ENCODE data around the gene METAP1D.
A peak's percentile ranks its signal among the peaks of the same experiment; 100 is the strongest.

Gene METAP1D

DNA sequence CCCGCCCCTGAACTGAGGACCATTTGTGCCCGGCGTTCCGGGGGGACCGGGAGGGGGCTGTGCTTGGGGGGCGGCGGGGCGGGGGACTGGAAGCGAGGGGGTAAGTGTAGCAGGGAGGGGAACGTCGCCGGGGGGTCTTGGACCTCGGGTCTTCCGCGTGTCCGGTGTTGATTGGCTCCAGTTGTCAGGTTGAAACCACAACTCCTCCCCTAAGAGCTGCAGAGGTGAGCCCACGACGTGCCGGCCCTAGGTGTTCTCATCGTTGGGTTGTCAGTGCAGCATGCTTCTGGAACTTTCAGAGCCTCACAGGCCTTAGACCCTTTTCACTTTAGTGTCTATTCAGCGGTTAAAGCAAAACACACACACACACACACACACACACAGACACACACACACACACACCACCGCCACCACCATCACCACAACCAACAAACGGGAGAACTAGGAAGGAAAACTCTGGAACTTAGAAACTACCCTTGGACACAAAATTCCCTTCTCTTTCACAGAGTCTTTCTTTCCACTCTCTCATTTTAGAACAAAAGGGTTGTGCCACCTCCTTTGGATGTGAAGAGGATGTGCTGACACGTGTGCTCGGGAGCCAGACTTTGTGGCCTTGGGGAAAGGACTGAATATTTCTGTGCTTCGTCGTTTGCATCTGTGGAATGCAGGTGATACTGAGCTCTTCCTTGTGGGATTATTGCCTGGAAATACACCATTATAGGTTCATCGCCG lies 109.7 kb downstream of the METAP1D start:
- TF ChIP-seq TAF1 (IDR thresholded peaks at IDR 0.05; ENCODE audit: low read depth) (no peak), FOXM1 (IDR thresholded peaks at IDR 0.05; ENCODE audit: borderline replicate concordance, low read depth) (no peak), TCF12 (IDR thresholded peaks at IDR 0.05; ENCODE audit: low read depth) (no peak), EGR1 (IDR thresholded peaks at IDR 0.05) (no peak), EP300 (IDR thresholded peaks at IDR 0.05; ENCODE audit: borderline replicate concordance) (no peak), YY1 (IDR thresholded peaks at IDR 0.05; ENCODE audit: low read depth) (no peak), NFIC (IDR thresholded peaks at IDR 0.05) (no peak), ZBTB7A (IDR thresholded peaks at IDR 0.05; ENCODE audit: low read depth) (no peak)
- TF ChIP-seq, protein P1, sequence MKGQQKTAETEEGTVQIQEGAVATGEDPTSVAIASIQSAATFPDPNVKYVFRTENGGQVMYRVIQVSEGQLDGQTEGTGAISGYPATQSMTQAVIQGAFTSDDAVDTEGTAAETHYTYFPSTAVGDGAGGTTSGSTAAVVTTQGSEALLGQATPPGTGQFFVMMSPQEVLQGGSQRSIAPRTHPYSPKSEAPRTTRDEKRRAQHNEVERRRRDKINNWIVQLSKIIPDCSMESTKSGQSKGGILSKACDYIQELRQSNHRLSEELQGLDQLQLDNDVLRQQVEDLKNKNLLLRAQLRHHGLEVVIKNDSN (IDR thresholded peaks at IDR 0.05), result no peak

DNA sequence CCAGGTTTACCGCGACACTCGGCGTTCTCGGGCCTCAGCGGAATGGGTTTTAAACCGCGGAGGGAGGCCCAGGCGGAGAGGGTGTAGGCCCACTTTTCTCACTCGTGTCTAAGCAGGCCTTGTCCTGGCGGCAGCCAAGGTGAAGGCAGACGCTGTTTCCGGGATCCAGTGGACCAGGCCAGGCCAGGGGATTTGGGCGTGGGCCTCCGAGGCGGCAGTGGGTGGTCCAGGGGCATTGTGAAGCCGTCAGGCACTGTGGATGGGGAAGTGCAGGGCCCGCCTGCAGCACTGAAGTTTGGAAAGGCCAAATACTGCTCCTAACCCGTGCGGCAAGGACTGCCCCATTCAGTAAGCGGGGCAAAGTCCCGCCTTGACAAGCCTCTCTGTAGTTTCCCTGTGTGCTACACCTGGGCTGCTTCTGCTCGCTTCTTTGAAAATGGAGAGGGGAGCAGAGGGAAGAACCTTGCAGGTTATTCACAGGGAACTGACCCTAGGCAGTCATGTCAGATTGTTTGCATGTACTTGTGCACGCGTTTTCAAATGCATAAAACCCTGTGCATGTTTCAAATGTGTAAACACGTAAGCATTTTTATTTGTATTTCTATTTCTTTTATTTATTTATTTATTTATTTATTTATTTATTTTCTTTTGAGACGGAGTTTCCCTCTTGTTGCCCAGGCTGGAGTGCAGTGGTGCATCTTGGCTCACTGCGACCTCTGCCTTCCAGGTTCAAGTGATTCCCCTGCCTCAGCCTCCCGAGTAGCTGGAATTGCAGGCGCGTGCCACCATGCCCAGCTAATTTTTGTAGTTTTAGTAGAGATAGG lies 110.4 kb downstream of the METAP1D start:
- TF ChIP-seq RAD21 (IDR thresholded peaks at IDR 0.05; ENCODE audit: low read depth) (no peak), FOXM1 (IDR thresholded peaks at IDR 0.05; ENCODE audit: borderline replicate concordance, low read depth) (no peak), YY1 (IDR thresholded peaks at IDR 0.05; ENCODE audit: low read depth) (no peak), TCF12 (IDR thresholded peaks at IDR 0.05; ENCODE audit: low read depth) (no peak), TAF1 (IDR thresholded peaks at IDR 0.05; ENCODE audit: low read depth) (no peak), CEBPB (IDR thresholded peaks at IDR 0.05) (no peak), NFIC (IDR thresholded peaks at IDR 0.05) (no peak), EGR1 (IDR thresholded peaks at IDR 0.05) (no peak), ZBTB7A (IDR thresholded peaks at IDR 0.05; ENCODE audit: low read depth) (no peak), TEAD4 (IDR thresholded peaks at IDR 0.05) (no peak), EP300 (IDR thresholded peaks at IDR 0.05; ENCODE audit: borderline replicate concordance) (no peak), CREB1 (IDR thresholded peaks at IDR 0.05; ENCODE audit: low read depth) (no peak)
- TF ChIP-seq, protein P1 (IDR thresholded peaks at IDR 0.05), result no peak
- TF ChIP-seq, protein P2, sequence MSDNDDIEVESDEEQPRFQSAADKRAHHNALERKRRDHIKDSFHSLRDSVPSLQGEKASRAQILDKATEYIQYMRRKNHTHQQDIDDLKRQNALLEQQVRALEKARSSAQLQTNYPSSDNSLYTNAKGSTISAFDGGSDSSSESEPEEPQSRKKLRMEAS (IDR thresholded peaks at IDR 0.05), result no peak
- TF ChIP-seq, protein P3, sequence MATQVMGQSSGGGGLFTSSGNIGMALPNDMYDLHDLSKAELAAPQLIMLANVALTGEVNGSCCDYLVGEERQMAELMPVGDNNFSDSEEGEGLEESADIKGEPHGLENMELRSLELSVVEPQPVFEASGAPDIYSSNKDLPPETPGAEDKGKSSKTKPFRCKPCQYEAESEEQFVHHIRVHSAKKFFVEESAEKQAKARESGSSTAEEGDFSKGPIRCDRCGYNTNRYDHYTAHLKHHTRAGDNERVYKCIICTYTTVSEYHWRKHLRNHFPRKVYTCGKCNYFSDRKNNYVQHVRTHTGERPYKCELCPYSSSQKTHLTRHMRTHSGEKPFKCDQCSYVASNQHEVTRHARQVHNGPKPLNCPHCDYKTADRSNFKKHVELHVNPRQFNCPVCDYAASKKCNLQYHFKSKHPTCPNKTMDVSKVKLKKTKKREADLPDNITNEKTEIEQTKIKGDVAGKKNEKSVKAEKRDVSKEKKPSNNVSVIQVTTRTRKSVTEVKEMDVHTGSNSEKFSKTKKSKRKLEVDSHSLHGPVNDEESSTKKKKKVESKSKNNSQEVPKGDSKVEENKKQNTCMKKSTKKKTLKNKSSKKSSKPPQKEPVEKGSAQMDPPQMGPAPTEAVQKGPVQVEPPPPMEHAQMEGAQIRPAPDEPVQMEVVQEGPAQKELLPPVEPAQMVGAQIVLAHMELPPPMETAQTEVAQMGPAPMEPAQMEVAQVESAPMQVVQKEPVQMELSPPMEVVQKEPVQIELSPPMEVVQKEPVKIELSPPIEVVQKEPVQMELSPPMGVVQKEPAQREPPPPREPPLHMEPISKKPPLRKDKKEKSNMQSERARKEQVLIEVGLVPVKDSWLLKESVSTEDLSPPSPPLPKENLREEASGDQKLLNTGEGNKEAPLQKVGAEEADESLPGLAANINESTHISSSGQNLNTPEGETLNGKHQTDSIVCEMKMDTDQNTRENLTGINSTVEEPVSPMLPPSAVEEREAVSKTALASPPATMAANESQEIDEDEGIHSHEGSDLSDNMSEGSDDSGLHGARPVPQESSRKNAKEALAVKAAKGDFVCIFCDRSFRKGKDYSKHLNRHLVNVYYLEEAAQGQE (IDR thresholded peaks at IDR 0.05; ENCODE audit: low read depth), result no peak

DNA sequence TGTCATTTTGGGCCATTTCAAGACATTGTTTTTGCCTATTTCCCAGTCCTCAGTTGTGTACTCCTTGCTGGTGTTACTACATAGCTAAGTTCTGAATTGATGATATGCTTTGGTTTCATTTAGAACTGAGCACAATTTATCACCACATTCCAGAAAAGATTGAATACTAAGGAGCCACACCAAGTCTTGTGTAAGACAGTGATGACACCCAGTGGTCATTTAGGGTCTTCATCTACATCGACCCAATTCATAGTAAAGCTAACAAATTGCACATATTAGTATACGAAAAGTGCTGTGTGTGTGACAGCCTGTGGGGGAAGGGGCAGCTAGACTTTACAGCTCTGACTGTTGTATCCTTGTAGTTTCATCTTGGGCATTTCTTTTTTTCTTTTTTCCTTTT lies 113.9 kb downstream of the METAP1D start:
- TF ChIP-seq CEBPB (IDR thresholded peaks at IDR 0.05) (no peak), RAD21 (IDR thresholded peaks at IDR 0.05; ENCODE audit: low read depth) (peak; percentile 64), YY1 (IDR thresholded peaks at IDR 0.05; ENCODE audit: low read depth) (no peak)

DNA sequence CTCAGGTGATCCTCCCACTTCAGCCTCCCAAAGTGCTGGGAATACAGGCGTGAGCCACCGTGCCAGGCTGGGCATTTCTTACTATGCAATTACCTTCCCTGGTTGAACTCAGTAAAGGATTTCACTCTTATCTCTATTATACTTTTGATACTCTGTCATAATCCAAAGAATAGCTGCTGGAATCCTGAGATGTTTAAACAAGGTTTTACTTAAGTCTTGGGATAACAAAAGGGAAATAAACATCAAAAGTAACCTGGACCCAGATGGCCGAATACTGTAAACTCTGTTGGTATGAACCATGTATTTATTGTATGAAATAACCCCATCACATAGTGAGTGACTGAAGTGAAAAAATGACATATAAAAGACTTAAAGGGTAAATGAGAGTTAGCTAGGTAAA lies 114.8 kb downstream of the METAP1D start:
- TF ChIP-seq CEBPB (IDR thresholded peaks at IDR 0.05), result no peak
- TF ChIP-seq EP300 (IDR thresholded peaks at IDR 0.05; ENCODE audit: borderline replicate concordance), result no peak
- no peak for TF ChIP-seq TEAD4 (IDR thresholded peaks at IDR 0.05)
- no peak for TF ChIP-seq TCF12 (IDR thresholded peaks at IDR 0.05; ENCODE audit: low read depth)
- TF ChIP-seq FOXM1 (IDR thresholded peaks at IDR 0.05; ENCODE audit: borderline replicate concordance, low read depth), result no peak
- TF ChIP-seq ZBTB7A (IDR thresholded peaks at IDR 0.05; ENCODE audit: low read depth), result no peak
- TF ChIP-seq NFIC (IDR thresholded peaks at IDR 0.05), result no peak
- TF ChIP-seq TAF1 (IDR thresholded peaks at IDR 0.05; ENCODE audit: low read depth), result no peak
- TF ChIP-seq RAD21 (IDR thresholded peaks at IDR 0.05; ENCODE audit: low read depth), result no peak
- TF ChIP-seq CREB1 (IDR thresholded peaks at IDR 0.05; ENCODE audit: low read depth), result no peak

DNA sequence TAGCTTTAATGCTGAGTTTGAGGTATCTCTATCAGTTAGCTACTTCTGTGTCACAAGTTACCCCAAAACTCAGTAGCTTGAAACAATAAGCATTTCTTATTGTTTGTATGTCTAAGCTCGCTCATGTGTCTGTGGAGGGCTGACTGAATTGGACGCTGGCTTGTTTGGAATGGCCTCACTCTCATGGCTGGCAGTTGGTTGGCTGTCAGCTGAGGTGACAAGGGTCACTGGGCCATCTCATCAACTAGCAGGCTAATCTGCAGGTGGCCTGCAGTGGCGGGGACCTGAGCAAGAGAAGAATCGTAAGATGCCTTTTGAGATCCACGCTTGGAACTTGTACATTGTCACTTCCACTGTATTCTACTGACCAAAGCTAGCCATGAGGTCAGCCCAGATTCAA lies 116.4 kb downstream of the METAP1D start:
- no peak for TF ChIP-seq EP300 (IDR thresholded peaks at IDR 0.05; ENCODE audit: borderline replicate concordance)
- TF ChIP-seq TEAD4 (IDR thresholded peaks at IDR 0.05), result no peak
- TF ChIP-seq NFIC (IDR thresholded peaks at IDR 0.05), result no peak
- no peak for TF ChIP-seq TCF12 (IDR thresholded peaks at IDR 0.05; ENCODE audit: low read depth)
- no peak for TF ChIP-seq TAF1 (IDR thresholded peaks at IDR 0.05; ENCODE audit: low read depth)
- TF ChIP-seq CREB1 (IDR thresholded peaks at IDR 0.05; ENCODE audit: low read depth), result no peak
- TF ChIP-seq, protein P1 (IDR thresholded peaks at IDR 0.05), result no peak
- no peak for TF ChIP-seq FOXM1 (IDR thresholded peaks at IDR 0.05; ENCODE audit: borderline replicate concordance, low read depth)
- TF ChIP-seq RAD21 (IDR thresholded peaks at IDR 0.05; ENCODE audit: low read depth), result no peak

DNA sequence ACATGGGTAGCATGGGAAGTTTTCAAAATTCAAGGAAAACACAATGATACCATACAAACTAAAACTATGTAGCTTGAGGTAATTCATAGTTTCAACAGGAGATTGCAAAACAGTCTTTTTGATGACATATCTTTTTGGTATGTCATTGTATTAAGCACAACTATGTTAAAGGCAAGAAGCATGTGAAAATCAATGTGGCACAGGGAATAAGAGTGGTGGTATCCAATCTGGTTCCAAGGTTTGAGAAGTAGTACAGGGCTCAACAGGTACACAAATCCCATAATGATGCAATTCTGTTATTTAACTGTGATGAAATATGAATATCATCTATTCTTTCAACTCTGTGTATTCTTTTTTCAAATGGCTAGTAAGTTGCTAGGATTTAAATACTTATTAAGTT lies 119.3 kb downstream of the METAP1D start:
- TF ChIP-seq CEBPB (IDR thresholded peaks at IDR 0.05) (peak; percentile 96), TEAD4 (IDR thresholded peaks at IDR 0.05) (peak; percentile 49; the same call in 1 of the 2 replicates), ZBTB7A (IDR thresholded peaks at IDR 0.05; ENCODE audit: low read depth) (no peak)

DNA sequence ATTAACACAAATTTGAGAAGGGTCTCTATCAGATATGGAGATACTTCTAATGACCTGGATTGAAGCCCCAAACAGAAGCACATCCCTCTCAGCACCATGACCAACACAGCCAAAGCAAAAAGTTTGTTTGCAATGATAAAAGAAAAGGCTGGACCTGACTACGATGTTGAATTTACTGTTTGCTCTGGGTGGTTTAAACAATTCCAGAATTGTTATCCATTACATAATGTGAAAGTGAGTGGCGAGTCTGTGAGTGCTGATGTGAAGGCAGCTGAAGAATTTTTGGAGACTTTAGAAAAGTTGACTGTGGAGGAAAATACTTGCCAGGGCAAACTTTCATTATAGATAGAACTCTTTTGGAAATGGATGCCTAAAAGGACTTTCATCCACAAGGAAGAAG lies 120.4 kb downstream of the METAP1D start:
- TF ChIP-seq, protein P1 (IDR thresholded peaks at IDR 0.05), result no peak
- TF ChIP-seq FOXM1 (IDR thresholded peaks at IDR 0.05; ENCODE audit: borderline replicate concordance, low read depth), result no peak
